Mammary epithelial cell (primary cell): ENCODE results near the gene ARHGAP45.

Experiments
- EZH2 ChIP-seq: IDR thresholded peaks from 2 replicates; pipeline ENCODE4 v1.6.1; 2012; ENCODE audit warnings: low read length, inconsistent platforms, borderline replicate concordance
- TF ChIP-seq, protein P1 (sequence below), 2 donors: IDR thresholded peaks in 1 of 2; conservative IDR thresholded peaks in 1 of 2; 2 replicates each; pipeline ENCODE4 v1.5.1; 2011 to 2012; ENCODE audit warnings: inconsistent platforms in 2 of 2, low read length in 2 of 2, mild to moderate bottlenecking in 2 of 2, control low read depth in 1 of 2, low read depth in 1 of 2; ENCODE audit not compliant: insufficient read depth in 1 of 2; ENCODE audit errors: extremely low read depth in 1 of 2

- TF ChIP-seq, protein P1, sequence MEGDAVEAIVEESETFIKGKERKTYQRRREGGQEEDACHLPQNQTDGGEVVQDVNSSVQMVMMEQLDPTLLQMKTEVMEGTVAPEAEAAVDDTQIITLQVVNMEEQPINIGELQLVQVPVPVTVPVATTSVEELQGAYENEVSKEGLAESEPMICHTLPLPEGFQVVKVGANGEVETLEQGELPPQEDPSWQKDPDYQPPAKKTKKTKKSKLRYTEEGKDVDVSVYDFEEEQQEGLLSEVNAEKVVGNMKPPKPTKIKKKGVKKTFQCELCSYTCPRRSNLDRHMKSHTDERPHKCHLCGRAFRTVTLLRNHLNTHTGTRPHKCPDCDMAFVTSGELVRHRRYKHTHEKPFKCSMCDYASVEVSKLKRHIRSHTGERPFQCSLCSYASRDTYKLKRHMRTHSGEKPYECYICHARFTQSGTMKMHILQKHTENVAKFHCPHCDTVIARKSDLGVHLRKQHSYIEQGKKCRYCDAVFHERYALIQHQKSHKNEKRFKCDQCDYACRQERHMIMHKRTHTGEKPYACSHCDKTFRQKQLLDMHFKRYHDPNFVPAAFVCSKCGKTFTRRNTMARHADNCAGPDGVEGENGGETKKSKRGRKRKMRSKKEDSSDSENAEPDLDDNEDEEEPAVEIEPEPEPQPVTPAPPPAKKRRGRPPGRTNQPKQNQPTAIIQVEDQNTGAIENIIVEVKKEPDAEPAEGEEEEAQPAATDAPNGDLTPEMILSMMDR (conservative IDR thresholded peaks at IDR 0.05 in 1 of 2, IDR thresholded peaks at IDR 0.05 in 1 of 2; ENCODE audit: extremely low read depth in 1 of 2, insufficient read depth in 1 of 2, low read depth in 1 of 2, low read length in 2 of 2): no peak
- no peak for TF ChIP-seq EZH2
These were observed 46.0 kb upstream of the ARHGAP45 start, which contains the start of gene TMEM259 for GRCh38 chr19:1020868-1021425.
